Neural progenitor cell (in vitro differentiated cells): ENCODE results near the gene IBA57. TPM values are rescaled to one million over a fixed set of nuclear protein-coding genes. Genes with fewer than 3 reads are reported as not detected.

ENCODE experiments used
- DNase-seq: peaks from one replicate; pipeline ENCODE4 v3.0.0-alpha.2; 2016; ENCODE audit warnings: low spot score
- H2AFZ ChIP-seq: fragments of 200-600 bp; sonication (generic); replicated peaks from 2 replicates; pipeline ENCODE4 v1.6.1; 2016; ENCODE audit warnings: antibody characterized with exemption
- H3F3A ChIP-seq: fragments of 200-600 bp; sonication (generic); 2 replicates; pipeline ENCODE4 v1.6.1; 2016; ENCODE audit warnings: antibody characterized with exemption, low read depth
- H3K27ac ChIP-seq: fragments of 200-600 bp; sonication (generic); 2 replicates; pipeline ENCODE4 v1.5.1; 2016; ENCODE audit warnings: mild to moderate bottlenecking
- H3K27me3 ChIP-seq: fragments of 200-600 bp; sonication (generic); 2 replicates; pipeline ENCODE4 v1.6.1; 2016; ENCODE audit warnings: mild to moderate bottlenecking, moderate library complexity
- H3K36me3 ChIP-seq: fragments of 200-600 bp; sonication (generic); 2 replicates; pipeline ENCODE4 v1.5.1; 2016
- H3K4me1 ChIP-seq: fragments of 200-600 bp; sonication (generic); 2 replicates; pipeline ENCODE4 v1.6.1; 2016; ENCODE audit warnings: mixed run types
- H3K4me2 ChIP-seq: fragments of 200-600 bp; sonication (generic); 2 replicates; pipeline ENCODE4 v1.6.1; 2016
- H3K4me3 ChIP-seq: fragments of 200-600 bp; sonication (generic); 2 replicates; pipeline ENCODE4 v1.5.1; 2016
- H3K79me2 ChIP-seq: fragments of 200-600 bp; sonication (generic); 2 replicates; pipeline ENCODE4 v1.6.1; 2016; ENCODE audit warnings: low read depth
- H3K9ac ChIP-seq: fragments of 200-600 bp; sonication (generic); 2 replicates; pipeline ENCODE4 v1.6.1; 2016
- H3K9me3 ChIP-seq: fragments of 200-600 bp; sonication (generic); 2 replicates; pipeline ENCODE4 v1.5.1; 2016; ENCODE audit warnings: low read depth
- H4K20me1 ChIP-seq: fragments of 200-600 bp; sonication (generic); 2 replicates; pipeline ENCODE4 v1.6.1; 2016; ENCODE audit warnings: low read depth
- H3K27ac Mint-ChIP-seq: 3 replicates; pipeline ENCODE4 v1.8.0; 2021; ENCODE audit warnings: mixed read lengths
- H3K27me3 Mint-ChIP-seq: 2 replicates; pipeline ENCODE4 v1.8.0; 2022; ENCODE audit warnings: low read depth, mild to moderate bottlenecking, inconsistent platforms, moderate library complexity, mixed read lengths; ENCODE audit not compliant: insufficient read depth
- H3K36me3 Mint-ChIP-seq: 3 replicates; pipeline ENCODE4 v1.8.0; 2021; ENCODE audit warnings: mixed read lengths
- H3K4me1 Mint-ChIP-seq: 3 replicates; pipeline ENCODE4 v1.8.0; 2021; ENCODE audit warnings: mixed read lengths
- H3K4me3 Mint-ChIP-seq: 3 replicates; pipeline ENCODE4 v1.8.0; 2021; ENCODE audit warnings: mild to moderate bottlenecking, moderate library complexity, mixed read lengths
- H3K9me3 Mint-ChIP-seq: 3 replicates; pipeline ENCODE4 v1.8.0; 2020; ENCODE audit warnings: mixed read lengths
- CTCF ChIP-seq: fragments of 200-600 bp; sonication (generic); IDR thresholded peaks from 2 replicates; pipeline ENCODE4 v1.5.1; 2017; ENCODE audit warnings: antibody characterized with exemption, mild to moderate bottlenecking
- EZH2 ChIP-seq: fragments of 200-600 bp; sonication (generic); IDR thresholded peaks from 2 replicates; pipeline ENCODE4 v1.6.1; 2017; ENCODE audit warnings: antibody characterized with exemption, mild to moderate bottlenecking, moderate library complexity
- EZH2phosphoT487 ChIP-seq: fragments of 200-600 bp; sonication (generic); IDR thresholded peaks from 2 replicates; pipeline ENCODE4 v1.6.1; 2017; ENCODE audit warnings: antibody characterized with exemption
- total RNA-seq: library from RNA; depleted of rRNA; stranded (reverse); fragments of >200 nt; gene quantifications from 2 replicates; pipeline ENCODE4 v1.2.3, GENCODE V29; 2015; ENCODE audit warnings: low replicate concordance

Gene IBA57
- total RNA-seq, 1 donor from 2014 or later: 2.2 TPM

- Histone ChIP-seq H3K4me3 (no peak overlapping the region), H3K9ac (no peak overlapping the region), H3K36me3 (no peaks in the 10 kb centered on the region), H3F3A (peaks cover 3% of the 10 kb centered on the region), H3K27me3 (peaks cover 6% of the 10 kb centered on the region), H2AFZ (no peak overlapping the region), H4K20me1 (no peaks in the 10 kb centered on the region), H3K79me2 (no peaks in the 10 kb centered on the region), H3K27ac (no peak overlapping the region), H3K4me1 (peaks cover 17% of the 10 kb centered on the region), H3K4me2 (no peak overlapping the region), H3K9me3 (no peaks in the 10 kb centered on the region)
- Mint-ChIP-seq H3K9me3 (no peaks in the 10 kb centered on the region), H3K36me3 (peaks cover 6% of the 10 kb centered on the region), H3K4me1 (peaks cover 19% of the 10 kb centered on the region), H3K4me3 (peak overlapping the region; percentile 61), H3K27me3 (no peaks in the 10 kb centered on the region), H3K27ac (peak overlapping the region; percentile 65)
- TF ChIP-seq EZH2 (no peak), EZH2phosphoT487 (no peak), CTCF (no peak)
- no peak for DNase-seq
Observed at GRCh38 chr1:228204958-228205357, 39.4 kb downstream of the IBA57 start.

DNA sequence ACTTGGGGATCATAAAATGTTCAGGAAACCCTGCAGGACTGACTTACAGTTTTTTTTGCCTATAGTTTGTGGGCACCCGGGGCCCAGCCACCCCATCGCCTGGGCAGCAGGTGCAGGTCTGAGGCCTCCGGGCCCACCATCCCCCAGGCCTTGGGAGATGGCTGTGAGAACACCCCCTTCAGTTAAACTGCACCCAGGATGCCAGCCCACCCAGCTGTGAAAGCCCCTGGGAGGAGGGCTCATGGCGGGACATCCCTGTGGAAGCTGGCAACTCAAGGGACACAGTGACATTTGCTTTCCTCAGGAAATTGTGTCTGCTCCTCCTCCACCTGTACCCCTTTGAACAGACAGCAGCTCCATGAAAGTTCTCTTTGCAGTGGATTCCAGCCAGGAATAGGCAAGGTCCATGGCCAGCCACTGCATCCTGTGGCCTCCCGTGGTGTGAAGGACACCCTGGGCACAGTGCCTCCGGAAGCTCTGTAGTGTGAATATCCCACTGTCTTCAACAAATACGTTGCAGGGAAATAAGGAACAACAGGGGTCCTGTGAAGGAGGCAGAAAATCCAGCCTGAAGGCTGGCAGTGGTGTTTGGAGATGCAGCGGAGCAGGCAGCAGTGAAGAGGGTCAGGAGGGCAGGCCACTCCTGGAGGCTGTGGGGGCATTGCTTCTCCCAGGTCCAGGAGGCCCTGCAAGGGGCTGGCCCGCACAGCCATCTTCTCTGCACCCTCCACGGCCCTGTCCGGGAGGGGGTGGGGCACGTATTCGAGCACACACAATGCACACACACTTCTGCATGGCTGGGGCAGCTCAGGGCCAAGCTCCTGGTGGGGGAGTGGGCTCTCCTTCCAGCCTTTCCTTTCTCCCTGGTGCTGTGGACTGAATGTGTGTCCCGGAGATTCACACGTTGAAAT lies 40.2 kb downstream of the IBA57 start:
- Histone ChIP-seq H3K4me2 (peak overlapping the region; percentile 35), H3K9ac (no peak overlapping the region), H3K4me3 (no peak overlapping the region), H3K79me2 (no peaks in the 10 kb centered on the region), H3K27me3 (peaks cover 6% of the 10 kb centered on the region), H3K27ac (no peak overlapping the region), H2AFZ (no peak overlapping the region), H3K36me3 (no peaks in the 10 kb centered on the region), H3K4me1 (peaks cover 17% of the 10 kb centered on the region), H4K20me1 (no peaks in the 10 kb centered on the region), H3F3A (peaks cover 3% of the 10 kb centered on the region), H3K9me3 (no peaks in the 10 kb centered on the region)
- Mint-ChIP-seq H3K4me3 (no peak overlapping the region), H3K27ac (peak overlapping the region; percentile 89), H3K4me1 (peaks cover 19% of the 10 kb centered on the region), H3K27me3 (no peaks in the 10 kb centered on the region), H3K9me3 (no peaks in the 10 kb centered on the region), H3K36me3 (peaks cover 3% of the 10 kb centered on the region)
- TF ChIP-seq CTCF (no peak), EZH2phosphoT487 (no peak), EZH2 (no peak)
- no peak for DNase-seq

GRCh38 chr1:228206582-228207351 lies 41.2 kb downstream of the IBA57 start:
- H2AFZ ChIP-seq: no peak overlapping the region
- no peaks in the 10 kb centered on the region for H4K20me1 ChIP-seq
- Mint-ChIP-seq H3K36me3 (no peaks in the 10 kb centered on the region), H3K9me3 (no peaks in the 10 kb centered on the region), H3K27me3 (peaks cover 2% of the 10 kb centered on the region), H3K4me3 (no peak overlapping the region), H3K4me1 (peaks cover 19% of the 10 kb centered on the region), H3K27ac (peak overlapping the region; percentile 89)
- TF ChIP-seq CTCF (no peak), EZH2 (no peak), EZH2phosphoT487 (no peak)
- no peaks in the 10 kb centered on the region for H3K79me2 ChIP-seq
- no peak overlapping the region for H3K4me3 ChIP-seq
- no peak for DNase-seq
- no peak overlapping the region for H3K27ac ChIP-seq
- no peaks in the 10 kb centered on the region for H3K36me3 ChIP-seq
- peaks cover 17% of the 10 kb centered on the region for H3K4me1 ChIP-seq
- no peak overlapping the region for H3K4me2 ChIP-seq
- H3K27me3 ChIP-seq: peaks cover 9% of the 10 kb centered on the region
- H3K9ac ChIP-seq: no peak overlapping the region
- H3F3A ChIP-seq: peaks cover 3% of the 10 kb centered on the region
- no peaks in the 10 kb centered on the region for H3K9me3 ChIP-seq
